Fibroblast of skin of back (primary cell): ENCODE results near the gene RAB7A.

Experiments
- DNase-seq: peaks from one replicate; pipeline ENCODE4 v3.0.0-alpha.2; 2013

The RAB7A gene

GRCh38 chr3:128855569-128855968 is 129.6 kb downstream of the RAB7A start:
- no peak for DNase-seq

DNA sequence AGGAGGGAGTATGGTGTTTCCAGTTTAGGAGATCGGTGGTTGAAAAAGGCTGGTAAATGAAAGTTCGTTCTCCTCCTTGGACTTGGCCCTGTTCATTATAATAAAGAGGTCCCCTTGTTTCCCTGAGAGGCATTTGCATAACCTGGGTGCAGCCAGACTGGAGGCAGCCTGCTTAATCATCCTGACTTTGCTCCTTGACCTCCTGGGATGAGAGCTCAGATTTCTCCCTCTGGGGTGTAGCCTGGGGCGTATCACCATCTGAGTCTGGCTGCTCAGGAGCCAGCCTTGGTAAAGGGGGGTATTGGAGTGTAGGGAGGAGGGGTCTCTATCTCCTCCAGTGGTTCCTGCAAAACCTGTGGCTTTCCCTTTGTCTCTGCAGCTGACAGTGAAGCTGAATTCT is 132.2 kb downstream of the RAB7A start:
- DNase-seq: no peak

- DNase-seq: no peak
These were observed 133.6 kb downstream of the RAB7A start for GRCh38 chr3:128859630-128860029.

DNA sequence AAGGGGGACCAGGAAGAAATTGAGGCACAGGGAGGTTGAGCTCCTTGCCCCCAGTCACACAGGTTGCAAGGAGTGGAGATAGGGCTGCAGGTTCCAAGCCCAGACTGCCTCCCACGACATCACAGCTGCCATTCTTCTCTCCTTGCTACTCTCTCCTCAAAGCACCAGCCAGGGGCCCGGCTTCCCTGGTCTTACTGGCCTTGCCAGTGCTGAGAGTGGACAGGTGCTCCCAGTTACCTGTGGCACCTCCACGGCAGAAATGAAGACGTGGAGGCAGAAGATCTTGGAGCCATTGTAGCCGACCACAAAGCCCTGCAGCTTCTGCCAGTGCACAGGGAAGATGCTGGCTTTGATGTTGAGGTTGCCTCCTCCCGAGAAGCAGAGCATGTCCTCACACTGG is 135.5 kb downstream of the RAB7A start:
- DNase-seq: no peak

GRCh38 chr3:128863560-128863959 is 137.6 kb downstream of the RAB7A start:
- no peak for DNase-seq
